Adrenal gland (tissue), 12 donors: Measurements from ENCODE around the gene SEC24C. TPM values are rescaled to one million over a fixed set of nuclear protein-coding genes. Genes with fewer than 3 reads are reported as not detected.

Experiments used
- DNase-seq, 7 donors: peaks; one replicate each; pipeline ENCODE4 v3.0.0-alpha.2; 2019 to 2020
- H3K27ac ChIP-seq, 5 donors: fragments of 200-600 bp; sonication (generic) in 4 of 5; 1 replicate in 3 of 5; 2 replicates in 2 of 5; pipeline versions ENCODE4 v1.5.1 to v1.8.0; 2016 to 2020; ENCODE audit warnings: mild to moderate bottlenecking in 1 of 5
- H3K27me3 ChIP-seq: fragments of 200-600 bp; 2 replicates; pipeline ENCODE4 v1.8.0; 2021
- H3K36me3 ChIP-seq, 2 donors: fragments of 200-600 bp; replicated peaks in 1 of 2; 1 replicate in 1 of 2; 2 replicates in 1 of 2; pipeline versions ENCODE4 v1.5.1 to v1.8.0; 2018 to 2022
- H3K4me1 ChIP-seq, 2 donors: fragments of 200-600 bp; replicated peaks in 1 of 2; 1 replicate in 1 of 2; 2 replicates in 1 of 2; pipeline versions ENCODE4 v1.5.1 to v1.8.0; 2018 to 2021
- H3K4me3 ChIP-seq, 4 donors: fragments of 200-600 bp; sonication (generic) in 3 of 4; one replicate each; pipeline ENCODE4 v1.5.1; 2016 to 2018
- H3K9me3 ChIP-seq, 3 donors: fragments of 200-600 bp; sonication (generic) in 1 of 3; replicated peaks in 1 of 3; 1 replicate in 2 of 3; 2 replicates in 1 of 3; pipeline versions ENCODE4 v1.5.1 to v1.8.0; 2016 to 2021
- POLR2A ChIP-seq, 2 donors: fragments of 450-650 bp; IDR thresholded peaks; one replicate each; pipeline ENCODE4 v1.6.1; 2017; ENCODE audit warnings: antibody characterized with exemption in 2 of 2, mild to moderate bottlenecking in 2 of 2, moderate library complexity in 1 of 2
- WGBS, 4 donors: extraction: QIAGEN DNeasy Blood & Tissue Kit in 2 of 4; methylation state at CpG; one replicate each; pipeline versions ENCODE4 v1.1.5 to v1.1.7; 2013 to 2017; 5-methylcytosine and 5-hydroxymethylcytosine counted together
- intact Hi-C, 2 donors: fragments of 100-400 bp; cut with DNase I; formaldehyde crosslinking; loops; one replicate each; pipeline versions ENCODE4 v1.14.1 to v1.15.0; 2022 to 2023
- polyA plus RNA-seq, 3 donors: library from polyadenylated mRNA; stranded (reverse); fragments of 200-250 nt in 2 of 3; fragments of 350-450 nt in 1 of 3; fragmentation: Illumina TruSeq in 1 of 3; extraction: RNeasy Lipid Tissue Mini Kit (QIAGEN cat#74804) in 1 of 3; gene quantifications; one replicate each; pipeline ENCODE4 v1.2.3, GENCODE V29; 2013 to 2014
- total RNA-seq, 9 donors: library from RNA; depleted of rRNA in 4 of 9; stranded (reverse); fragments of >200 nt in 4 of 9; fragments of 120-200 nt in 1 of 9; fragmentation: NEBNext Ultra II Directional in 1 of 9; extraction: Animal tissue kit (Norgen Biotek cat#: 25700) in 1 of 9; gene quantifications; one replicate each; pipeline versions ENCODE4 v1.1.0 to v1.2.4, GENCODE V29; 2013 to 2023
- TF ChIP-seq, protein P1 (sequence below), 6 experiments: fragments of 450-650 bp in 4 of 6; fragments of 200-600 bp in 2 of 6; sonication (generic) in 1 of 6; IDR thresholded peaks; 1 replicate in 5 of 6; 2 replicates in 1 of 6; pipeline versions ENCODE4 v1.5.1 to v1.8.0; 2016 to 2021; ENCODE audit warnings: antibody characterized with exemption in 6 of 6, mild to moderate bottlenecking in 2 of 6, moderate library complexity in 1 of 6
- donor health status: healthy with polysubstance abuse.
- donor health status: Bipolar disorder and iron deficiency.
- donor health status: DM: yes; HTN: yes; CAD: no.
- donor health status: DM: no; HTN: no; CAD: no.
- donor health status: DM: no; HTN: no; CAD: no.
- donor health status: DM: yes; HTN: yes; CAD: no.

SEC24C gene
- total and polyA plus RNA-seq, 12 donors, result 38.4 to 133 (median 81.2) TPM

DNA sequence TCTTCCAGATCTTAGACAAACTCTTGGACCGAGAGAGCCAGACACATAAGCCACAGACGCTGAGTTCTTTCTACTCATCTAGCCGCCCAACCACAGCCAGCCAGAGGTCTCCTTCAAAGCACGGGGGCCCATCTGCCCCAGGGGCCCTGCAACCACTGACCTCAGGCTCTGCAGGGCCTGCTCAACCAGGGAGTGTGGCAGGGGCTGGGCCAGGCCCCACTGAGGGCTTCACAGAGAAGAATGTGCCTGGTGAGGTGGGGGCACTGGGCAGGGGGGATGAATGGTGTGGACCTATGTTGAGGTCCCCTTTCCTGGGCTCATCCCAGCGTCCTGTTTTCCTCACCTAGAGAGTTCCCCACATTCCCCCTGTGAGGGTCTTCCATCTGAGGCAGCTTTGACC, 52.6 kb downstream of the SEC24C start:
- Histone ChIP-seq H3K4me1 (no peaks in the 10 kb centered on the region), H3K27me3 (no peaks in the 10 kb centered on the region), H3K4me3 (no peak overlapping the region), H3K9me3 (no peaks in the 10 kb centered on the region), H3K27ac (no peak overlapping the region), H3K36me3 (peaks cover 0 to 100% of the 10 kb centered on the region in 2 donors)
- WGBS, 4 donors, result 66 to 94% (median 89%) methylated on average over 4 to 5 of the region's 5 CpGs
- no peak for TF ChIP-seq POLR2A (IDR thresholded peaks at IDR 0.05)
- TF ChIP-seq, protein P1, sequence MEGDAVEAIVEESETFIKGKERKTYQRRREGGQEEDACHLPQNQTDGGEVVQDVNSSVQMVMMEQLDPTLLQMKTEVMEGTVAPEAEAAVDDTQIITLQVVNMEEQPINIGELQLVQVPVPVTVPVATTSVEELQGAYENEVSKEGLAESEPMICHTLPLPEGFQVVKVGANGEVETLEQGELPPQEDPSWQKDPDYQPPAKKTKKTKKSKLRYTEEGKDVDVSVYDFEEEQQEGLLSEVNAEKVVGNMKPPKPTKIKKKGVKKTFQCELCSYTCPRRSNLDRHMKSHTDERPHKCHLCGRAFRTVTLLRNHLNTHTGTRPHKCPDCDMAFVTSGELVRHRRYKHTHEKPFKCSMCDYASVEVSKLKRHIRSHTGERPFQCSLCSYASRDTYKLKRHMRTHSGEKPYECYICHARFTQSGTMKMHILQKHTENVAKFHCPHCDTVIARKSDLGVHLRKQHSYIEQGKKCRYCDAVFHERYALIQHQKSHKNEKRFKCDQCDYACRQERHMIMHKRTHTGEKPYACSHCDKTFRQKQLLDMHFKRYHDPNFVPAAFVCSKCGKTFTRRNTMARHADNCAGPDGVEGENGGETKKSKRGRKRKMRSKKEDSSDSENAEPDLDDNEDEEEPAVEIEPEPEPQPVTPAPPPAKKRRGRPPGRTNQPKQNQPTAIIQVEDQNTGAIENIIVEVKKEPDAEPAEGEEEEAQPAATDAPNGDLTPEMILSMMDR (IDR thresholded peaks at IDR 0.05), result no peak
- DNase-seq, result peak in 2 of 7 donors; percentile 13 to 27
- intact Hi-C loops, result no loop called here

DNA sequence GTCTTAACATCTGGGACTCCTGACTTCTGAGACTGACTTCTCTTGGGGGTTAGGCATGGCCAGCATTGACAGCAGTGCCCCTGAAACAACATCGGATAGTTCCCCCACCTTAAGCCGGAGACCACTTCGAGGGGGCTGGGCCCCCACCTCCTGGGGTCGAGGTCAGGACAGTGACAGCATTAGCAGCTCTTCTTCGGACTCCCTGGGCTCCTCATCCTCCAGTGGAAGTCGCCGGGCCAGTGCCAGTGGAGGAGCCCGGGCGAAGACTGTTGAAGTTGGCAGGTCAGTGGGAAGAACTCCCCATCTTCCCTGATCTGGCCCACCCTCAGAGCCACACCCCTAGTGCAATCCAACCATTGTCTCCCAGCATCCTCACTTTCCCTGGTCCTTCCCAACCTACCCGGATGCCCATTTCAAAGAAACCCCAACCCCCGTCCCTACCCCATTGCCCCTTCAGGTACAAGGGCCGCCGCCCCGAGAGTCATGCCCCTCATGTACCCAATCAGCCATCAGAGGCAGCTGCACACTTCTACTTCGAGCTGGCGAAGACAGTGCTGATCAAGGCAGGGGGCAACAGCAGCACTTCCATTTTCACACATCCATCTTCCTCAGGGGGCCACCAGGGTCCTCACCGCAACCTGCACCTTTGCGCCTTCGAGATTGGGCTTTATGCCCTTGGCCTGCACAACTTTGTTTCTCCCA, 53.3 kb downstream of the SEC24C start:
- DNase-seq, result peak in 2 of 7 donors; percentile 22 to 31
- intact Hi-C loops, result no loop called here
- H3K4me3 ChIP-seq, result no peak overlapping the region
- WGBS, 4 donors, result 87 to 92% (median 90%) methylated on average over 19 of the region's 19 CpGs
- no peak overlapping the region for H3K27ac ChIP-seq
- H3K9me3 ChIP-seq, result no peaks in the 10 kb centered on the region
- TF ChIP-seq POLR2A (IDR thresholded peaks at IDR 0.05), result no peak
- TF ChIP-seq, protein P1 (IDR thresholded peaks at IDR 0.05), result no peak
- H3K36me3 ChIP-seq, result peaks cover 0 to 100% of the 10 kb centered on the region in 2 donors
- no peaks in the 10 kb centered on the region for H3K4me1 ChIP-seq
- H3K27me3 ChIP-seq, result no peaks in the 10 kb centered on the region

DNA sequence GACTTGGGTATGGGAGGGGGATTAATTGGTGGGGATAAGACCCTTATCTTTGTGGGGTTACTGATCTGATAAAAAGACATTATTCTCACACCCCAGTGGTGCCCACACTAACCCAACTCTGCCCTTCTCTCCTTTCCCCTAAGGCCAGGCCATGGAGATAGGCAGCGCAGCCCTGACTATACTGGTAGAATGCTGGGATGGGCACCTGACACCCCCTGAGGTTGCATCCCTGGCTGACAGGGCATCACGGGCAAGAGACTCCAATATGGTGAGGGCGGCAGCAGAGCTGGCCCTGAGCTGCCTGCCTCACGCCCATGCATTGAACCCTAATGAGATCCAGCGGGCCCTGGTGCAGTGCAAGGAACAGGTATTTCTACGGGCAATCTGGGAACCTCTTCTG, 53.9 kb downstream of the SEC24C start:
- no peak overlapping the region for H3K27ac ChIP-seq
- 82 to 100% (median 95%) methylated on average over 1 to 6 of the region's 6 CpGs for WGBS, 4 donors
- peaks cover 0 to 100% of the 10 kb centered on the region in 2 donors for H3K36me3 ChIP-seq
- intact Hi-C loops, result no loop called here
- TF ChIP-seq, protein P1 (IDR thresholded peaks at IDR 0.05), result no peak
- TF ChIP-seq POLR2A (IDR thresholded peaks at IDR 0.05), result no peak
- no peaks in the 10 kb centered on the region for H3K4me1 ChIP-seq
- no peak overlapping the region for H3K4me3 ChIP-seq
- DNase-seq, result peak in 1 of 7 donors; percentile 13
- H3K9me3 ChIP-seq, result no peaks in the 10 kb centered on the region
- H3K27me3 ChIP-seq, result no peaks in the 10 kb centered on the region

DNA sequence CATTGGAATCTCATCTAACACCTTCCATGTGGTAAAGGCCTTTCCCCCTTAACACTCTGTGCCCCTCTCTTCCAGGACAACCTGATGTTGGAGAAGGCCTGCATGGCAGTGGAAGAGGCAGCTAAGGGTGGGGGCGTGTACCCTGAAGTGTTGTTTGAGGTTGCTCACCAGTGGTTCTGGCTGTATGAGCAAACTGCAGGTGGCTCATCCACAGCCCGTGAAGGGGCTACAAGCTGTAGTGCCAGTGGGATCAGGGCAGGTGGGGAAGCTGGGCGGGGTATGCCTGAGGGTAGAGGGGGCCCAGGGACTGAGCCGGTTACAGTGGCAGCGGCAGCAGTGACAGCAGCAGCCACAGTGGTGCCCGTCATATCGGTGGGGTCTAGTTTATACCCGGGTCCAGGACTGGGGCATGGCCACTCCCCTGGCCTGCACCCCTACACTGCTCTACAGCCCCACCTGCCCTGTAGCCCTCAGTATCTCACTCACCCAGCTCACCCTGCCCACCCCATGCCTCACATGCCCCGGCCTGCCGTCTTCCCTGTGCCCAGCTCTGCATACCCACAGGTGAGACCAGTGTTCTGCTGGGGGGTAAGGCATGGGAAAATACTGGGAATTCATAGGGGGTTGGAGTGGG, 54.9 kb downstream of the SEC24C start:
- peaks cover 0 to 100% of the 10 kb centered on the region in 2 donors for H3K36me3 ChIP-seq
- no peaks in the 10 kb centered on the region for H3K9me3 ChIP-seq
- TF ChIP-seq, protein P1 (IDR thresholded peaks at IDR 0.05), result no peak
- TF ChIP-seq POLR2A (IDR thresholded peaks at IDR 0.05), result no peak
- no peaks in the 10 kb centered on the region for H3K27me3 ChIP-seq
- peak in 1 of 7 donors; percentile 29 for DNase-seq
- H3K27ac ChIP-seq, result no peak overlapping the region
- WGBS, 4 donors, result 75 to 91% (median 87%) methylated on average over 4 to 10 of the region's 10 CpGs
- no peaks in the 10 kb centered on the region for H3K4me1 ChIP-seq
- no peak overlapping the region for H3K4me3 ChIP-seq
- intact Hi-C loops, result no loop called here
